SK-N-SH treated with all-trans-retinoic acid at 6 μM for 48 hours (cell line): ENCODE data around the gene TNFAIP1.
A peak's percentile ranks its signal among the peaks of the same experiment; 100 is the strongest.

Source experiments
- ATAC-seq: fragments of 200-7000 bp; cut with Tn5 transposase; 3 replicates; pipeline ENCODE4 v1.9.1; 2020; ENCODE audit warnings: mild to moderate bottlenecking, moderate library complexity
- ARNTL ChIP-seq: fragments of 450-650 bp; formaldehyde crosslinking; IDR thresholded peaks from 2 replicates; pipeline ENCODE4 v1.5.0; 2020; ENCODE audit warnings: low read depth, mild to moderate bottlenecking, moderate library complexity, borderline replicate concordance
- BACH2 ChIP-seq: fragments of 250-450 bp; sonication (Bioruptor Pico); IDR thresholded peaks from 2 replicates; pipeline ENCODE4 v1.9.0; 2021; ENCODE audit warnings: mild to moderate bottlenecking, borderline replicate concordance
- CREB5 ChIP-seq: fragments of 250-450 bp; sonication (Bioruptor Pico); IDR thresholded peaks from 2 replicates; pipeline ENCODE4 v1.5.1; 2020; ENCODE audit warnings: low read depth, mild to moderate bottlenecking, moderate library complexity
- CSDC2 ChIP-seq: fragments of 250-450 bp; sonication (Bioruptor Pico); IDR thresholded peaks from 2 replicates; pipeline ENCODE4 v1.5.0; 2020; ENCODE audit warnings: mild to moderate bottlenecking, moderate library complexity
- CSRNP3 ChIP-seq: fragments of 250-450 bp; sonication (Bioruptor Pico); IDR thresholded peaks from 2 replicates; pipeline ENCODE4 v1.5.1; 2021; ENCODE audit warnings: mild to moderate bottlenecking, moderate library complexity
- ESRRG ChIP-seq: fragments of 250-450 bp; sonication (Bioruptor Pico); IDR thresholded peaks from 2 replicates; pipeline ENCODE4 v1.6.1; 2021; ENCODE audit warnings: mild to moderate bottlenecking
- GLIS3 ChIP-seq: fragments of 250-450 bp; sonication (Bioruptor Pico); IDR thresholded peaks from 2 replicates; pipeline ENCODE4 v1.5.0; 2020; ENCODE audit warnings: mild to moderate bottlenecking, moderate library complexity
- ISL1 ChIP-seq: fragments of 250-450 bp; sonication (Bioruptor Pico); IDR thresholded peaks from 2 replicates; pipeline ENCODE4 v2.1.2; 2022; ENCODE audit warnings: mild to moderate bottlenecking, moderate library complexity
- OSR1 ChIP-seq: fragments of 250-450 bp; sonication (Bioruptor Pico); IDR thresholded peaks from 2 replicates; pipeline ENCODE4 v1.8.0; 2022; ENCODE audit warnings: moderate library complexity, mild to moderate bottlenecking, inconsistent platforms
- PATZ1 ChIP-seq: fragments of 250-450 bp; sonication (Bioruptor Pico); IDR thresholded peaks from 2 replicates; pipeline ENCODE4 v1.8.0; 2020; ENCODE audit warnings: mild to moderate bottlenecking, moderate library complexity, borderline replicate concordance
- POU6F1 ChIP-seq: fragments of 250-450 bp; sonication (Bioruptor Pico); IDR thresholded peaks from 2 replicates; pipeline ENCODE4 v1.8.0; 2021; ENCODE audit warnings: low read depth, mild to moderate bottlenecking, moderate library complexity, borderline replicate concordance
- PPARA ChIP-seq: fragments of 250-450 bp; sonication (Bioruptor Pico); IDR thresholded peaks from 2 replicates; pipeline ENCODE4 v1.5.0; 2020; ENCODE audit warnings: mild to moderate bottlenecking, borderline replicate concordance
- RARB ChIP-seq: fragments of 250-450 bp; sonication (Bioruptor Pico); IDR thresholded peaks from 2 replicates; pipeline ENCODE4 v1.8.0; 2021; ENCODE audit warnings: mild to moderate bottlenecking, moderate library complexity
- SNAI2 ChIP-seq: fragments of 250-450 bp; sonication (Bioruptor Pico); IDR thresholded peaks from 2 replicates; pipeline ENCODE4 v1.5.0; 2020; ENCODE audit warnings: mild to moderate bottlenecking, moderate library complexity
- TCF4 ChIP-seq: fragments of 250-450 bp; sonication (Bioruptor Pico); IDR thresholded peaks from 2 replicates; pipeline ENCODE4 v1.8.0; 2021; ENCODE audit warnings: mild to moderate bottlenecking, moderate library complexity, borderline replicate concordance
- TOX ChIP-seq: fragments of 250-450 bp; sonication (Bioruptor Pico); IDR thresholded peaks from 2 replicates; pipeline ENCODE4 v1.8.0; 2021; ENCODE audit warnings: mild to moderate bottlenecking, moderate library complexity, borderline replicate concordance
- TSHZ2 ChIP-seq: fragments of 250-450 bp; sonication (Bioruptor Pico); IDR thresholded peaks from 2 replicates; pipeline ENCODE4 v1.5.0; 2020; ENCODE audit warnings: mild to moderate bottlenecking, moderate library complexity
- ZC3H10 ChIP-seq: fragments of 250-450 bp; sonication (Bioruptor Pico); IDR thresholded peaks from 2 replicates; pipeline ENCODE4 v1.5.1; 2021; ENCODE audit warnings: mild to moderate bottlenecking, moderate library complexity
- ZFP3 ChIP-seq: fragments of 250-450 bp; sonication (Bioruptor Pico); IDR thresholded peaks from 2 replicates; pipeline ENCODE4 v1.5.0; 2020; ENCODE audit warnings: mild to moderate bottlenecking, moderate library complexity
- ZFP30 ChIP-seq: fragments of 450-650 bp; formaldehyde crosslinking; IDR thresholded peaks from 2 replicates; pipeline ENCODE4 v1.5.0; 2022; ENCODE audit warnings: mild to moderate bottlenecking, moderate library complexity
- ZNF565 ChIP-seq: fragments of 450-650 bp; formaldehyde crosslinking; conservative IDR thresholded peaks from 2 replicates; pipeline ENCODE4 v1.5.0; 2020; ENCODE audit warnings: low read depth, mild to moderate bottlenecking, moderate library complexity
- ZNF70 ChIP-seq: fragments of 450-650 bp; formaldehyde crosslinking; IDR thresholded peaks from 2 replicates; pipeline ENCODE4 v1.5.0; 2020; ENCODE audit warnings: mild to moderate bottlenecking, moderate library complexity
- ZNF8 ChIP-seq: fragments of 450-650 bp; formaldehyde crosslinking; IDR thresholded peaks from 2 replicates; pipeline ENCODE4 v1.5.0; 2020; ENCODE audit warnings: mild to moderate bottlenecking, moderate library complexity

TNFAIP1 gene

GRCh38 chr17:28335201-28335958, at the start of gene TNFAIP1, which contains the start of gene IFT20:
TSS of gene TNFAIP1 (plus strand) at chr17:28335761. CDS start at chr17:28339522, 3,761 bp downstream.
TSS of gene IFT20 (minus strand) at chr17:28335472. CDS start at chr17:28331985, 3,487 bp downstream.
- TF ChIP-seq ZNF8 (CRISPR knock-in tag) (no peak), ZFP30 (peak; percentile 47; the same call in 1 of the 2 replicates), GLIS3 (CRISPR knock-in tag) (0 out of 2 replicates have a peak, but pooled peaks have one; percentile 48), CREB5 (CRISPR knock-in tag) (no peak; the same call in 1 of the 2 replicates), OSR1 (CRISPR knock-in tag) (no peak), CSRNP3 (CRISPR knock-in tag) (no peak; the same call in 1 of the 2 replicates), ESRRG (no peak), SNAI2 (no peak), ZFP3 (CRISPR knock-in tag) (0 out of 2 replicates have a peak, but pooled peaks have one; percentile 60), POU6F1 (CRISPR knock-in tag) (no peak), BACH2 (CRISPR knock-in tag) (no peak), ZNF565 (CRISPR knock-in tag) (peak; percentile 94), TOX (CRISPR knock-in tag) (no peak), ZNF70 (peak; percentile 47; the same call in 1 of the 2 replicates), PPARA (CRISPR knock-in tag) (peak; percentile 76; the same call in 1 of the 2 replicates), ISL1 (no peak), PATZ1 (CRISPR knock-in tag) (no peak), TCF4 (no peak), TSHZ2 (CRISPR knock-in tag) (peak; percentile 93), CSDC2 (CRISPR knock-in tag) (peak; percentile 91), RARB (no peak), ZC3H10 (no peak), ARNTL (CRISPR knock-in tag) (no peak)
- TF ChIP-seq, all 23 proteins: peak for 8
- peak; percentile 96 for ATAC-seq

- ATAC-seq: no peak
- TF ChIP-seq ZFP30: no peak
- TF ChIP-seq RARB: no peak
- no peak for TF ChIP-seq CSDC2 (CRISPR knock-in tag)
- TF ChIP-seq GLIS3 (CRISPR knock-in tag): no peak
- no peak for TF ChIP-seq CREB5 (CRISPR knock-in tag)
- no peak for TF ChIP-seq SNAI2
- no peak for TF ChIP-seq ESRRG
- no peak for TF ChIP-seq TOX (CRISPR knock-in tag)
Measured at GRCh38 chr17:28285965-28286364, 49.6 kb upstream of the TNFAIP1 start.
